Memory B cell (primary cell): ENCODE results near the gene ZNF628.

ENCODE experiments used
- ATAC-seq: fragments of 150-1000 bp; cut with Tn5 transposase; 2 replicates; pipeline ENCODE4 v1.10.0; 2021; ENCODE audit warnings: low read depth, mild to moderate bottlenecking, moderate library complexity
- DNase-seq, 2 donors: peaks; one replicate each; pipeline ENCODE4 v3.0.0; 2022; ENCODE audit warnings: low spot score in 2 of 2
- H3K27ac Mint-ChIP-seq: one replicate; pipeline ENCODE4 v1.8.0; 2022; ENCODE audit warnings: mild to moderate bottlenecking, moderate library complexity, mixed read lengths
- H3K27me3 Mint-ChIP-seq: one replicate; pipeline ENCODE4 v1.8.0; 2022; ENCODE audit warnings: mixed read lengths
- H3K36me3 Mint-ChIP-seq: one replicate; pipeline ENCODE4 v1.8.0; 2022; ENCODE audit warnings: mild to moderate bottlenecking, mixed read lengths
- H3K4me1 Mint-ChIP-seq: one replicate; pipeline ENCODE4 v1.8.0; 2022; ENCODE audit warnings: mixed read lengths
- H3K4me3 Mint-ChIP-seq: one replicate; pipeline ENCODE4 v1.8.0; 2022; ENCODE audit warnings: mild to moderate bottlenecking, moderate library complexity, mixed read lengths
- H3K9me3 Mint-ChIP-seq: one replicate; pipeline ENCODE4 v1.8.0; 2022; ENCODE audit warnings: mixed read lengths

ZNF628 gene

GRCh38 chr19:55500368-55500952, 24.0 kb downstream of the ZNF628 start:
- no peaks in the 10 kb centered on the region for H3K9me3 Mint-ChIP-seq
- H3K27me3 Mint-ChIP-seq: no peaks in the 10 kb centered on the region
- no peak overlapping the region for H3K4me3 Mint-ChIP-seq
- H3K27ac Mint-ChIP-seq: no peak overlapping the region
- H3K4me1 Mint-ChIP-seq: peaks cover 15% of the 10 kb centered on the region
- H3K36me3 Mint-ChIP-seq: no peaks in the 10 kb centered on the region
- DNase-seq (no peak), ATAC-seq (no peak)

GRCh38 chr19:55502197-55502952, 26.0 kb downstream of the ZNF628 start:
- no peaks in the 10 kb centered on the region for H3K27me3 Mint-ChIP-seq
- no peak for DNase-seq
- H3K27ac Mint-ChIP-seq: no peak overlapping the region

GRCh38 chr19:55503157-55503501, 26.7 kb downstream of the ZNF628 start:
- Mint-ChIP-seq H3K36me3 (no peaks in the 10 kb centered on the region), H3K4me3 (peak overlapping the region; percentile 88), H3K9me3 (no peaks in the 10 kb centered on the region), H3K4me1 (peaks cover 15% of the 10 kb centered on the region), H3K27me3 (peaks cover 4% of the 10 kb centered on the region), H3K27ac (peak overlapping the region; percentile 95)
- DNase-seq: no peak
- ATAC-seq: no peak

More at GRCh38 chr19:55502197-55502952, 26.0 kb downstream of the ZNF628 start:
- Mint-ChIP-seq H3K36me3 (no peaks in the 10 kb centered on the region), H3K4me3 (no peak overlapping the region), H3K9me3 (no peaks in the 10 kb centered on the region), H3K4me1 (peaks cover 15% of the 10 kb centered on the region)
- ATAC-seq: no peak

- peak overlapping the region; percentile 95 for H3K27ac Mint-ChIP-seq
- ATAC-seq: peak; percentile 95
- peaks cover 15% of the 10 kb centered on the region for H3K4me1 Mint-ChIP-seq
- H3K9me3 Mint-ChIP-seq: no peaks in the 10 kb centered on the region
- DNase-seq: peak; percentile 96 to 99
- H3K27me3 Mint-ChIP-seq: peaks cover 4% of the 10 kb centered on the region
- peak overlapping the region; percentile 88 for H3K4me3 Mint-ChIP-seq
- H3K36me3 Mint-ChIP-seq: no peaks in the 10 kb centered on the region
Observed at GRCh38 chr19:55503502-55504251, 27.3 kb downstream of the ZNF628 start.

DNA sequence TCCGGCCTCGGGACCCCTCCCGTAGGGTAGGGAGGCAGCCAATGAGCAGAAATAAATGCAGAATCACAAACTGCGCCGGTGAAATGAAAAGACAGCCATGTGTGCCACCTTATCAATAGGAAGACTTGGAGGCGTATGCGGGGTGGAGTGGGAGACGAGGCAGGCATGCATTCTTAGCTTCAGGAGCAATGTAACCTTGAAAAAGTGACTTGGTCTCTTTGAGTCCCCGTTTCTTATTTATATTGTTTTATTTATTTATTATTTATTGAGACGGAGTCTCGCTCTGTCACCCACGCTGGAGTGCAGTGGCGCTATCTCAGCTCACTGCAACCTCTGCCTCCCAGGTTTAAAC, 27.8 kb downstream of the ZNF628 start:
- Mint-ChIP-seq H3K27me3 (peaks cover 6% of the 10 kb centered on the region), H3K36me3 (no peaks in the 10 kb centered on the region), H3K9me3 (no peaks in the 10 kb centered on the region), H3K27ac (peak overlapping the region; percentile 95), H3K4me1 (peaks cover 15% of the 10 kb centered on the region), H3K4me3 (peak overlapping the region; percentile 88)
- no peak for ATAC-seq
- DNase-seq: no peak

- peaks cover 15% of the 10 kb centered on the region for H3K4me1 Mint-ChIP-seq
- no peaks in the 10 kb centered on the region for H3K36me3 Mint-ChIP-seq
- no peaks in the 10 kb centered on the region for H3K9me3 Mint-ChIP-seq
- ATAC-seq (no peak), DNase-seq (no peak)
- no peak overlapping the region for H3K27ac Mint-ChIP-seq
- peaks cover 6% of the 10 kb centered on the region for H3K27me3 Mint-ChIP-seq
- H3K4me3 Mint-ChIP-seq: no peak overlapping the region
Observed at GRCh38 chr19:55504981-55505380, 28.6 kb downstream of the ZNF628 start.

GRCh38 chr19:55508120-55508519, 31.7 kb downstream of the ZNF628 start:
- Mint-ChIP-seq H3K9me3 (no peaks in the 10 kb centered on the region), H3K27me3 (peaks cover 15% of the 10 kb centered on the region), H3K36me3 (no peaks in the 10 kb centered on the region), H3K27ac (no peak overlapping the region), H3K4me1 (peaks cover 7% of the 10 kb centered on the region), H3K4me3 (no peak overlapping the region)
- no peak for ATAC-seq
- DNase-seq: no peak

DNA sequence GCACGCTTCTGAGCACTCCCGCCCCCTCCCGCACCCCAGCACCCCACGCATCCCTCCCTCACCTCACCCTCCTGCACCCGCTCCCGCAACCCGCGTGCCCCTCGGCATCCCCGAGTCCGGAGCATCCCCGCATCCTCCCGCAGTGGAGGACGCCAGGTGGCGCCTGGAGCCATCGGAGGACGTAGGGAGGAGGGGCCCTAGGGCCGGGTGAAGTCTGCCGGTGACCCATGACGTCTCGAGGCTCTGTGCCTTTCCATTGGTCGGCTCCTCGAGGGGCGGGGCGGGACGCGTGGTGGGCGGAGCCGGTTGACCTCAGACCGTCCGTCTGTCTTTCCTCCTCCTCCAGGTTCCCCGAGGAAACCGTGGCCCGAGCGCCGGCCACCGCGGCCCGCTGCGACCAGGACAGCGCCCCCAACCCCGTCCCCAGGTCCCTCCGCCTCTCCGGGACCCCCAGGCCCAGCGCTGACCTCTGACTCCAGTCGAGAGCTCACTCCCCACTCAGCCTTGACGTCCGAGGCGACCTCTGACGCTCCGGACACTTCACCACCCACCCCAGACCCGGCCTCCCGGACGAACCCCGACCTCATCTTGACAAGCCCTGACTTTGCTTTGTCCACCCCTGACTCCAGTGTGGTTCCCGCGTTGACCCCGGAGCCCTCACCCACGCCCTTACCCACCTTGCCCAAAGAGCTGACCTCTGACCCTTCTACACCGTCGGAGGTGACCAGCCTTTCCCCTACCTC, 40.6 kb downstream of the ZNF628 start:
- Mint-ChIP-seq H3K36me3 (no peaks in the 10 kb centered on the region), H3K27ac (peak overlapping the region; percentile 93), H3K27me3 (peaks cover 7% of the 10 kb centered on the region), H3K9me3 (no peaks in the 10 kb centered on the region), H3K4me3 (peak overlapping the region; percentile 90), H3K4me1 (peaks cover 6% of the 10 kb centered on the region)
- ATAC-seq (peak; percentile 99), DNase-seq (peak; percentile 91 to 97)

DNA sequence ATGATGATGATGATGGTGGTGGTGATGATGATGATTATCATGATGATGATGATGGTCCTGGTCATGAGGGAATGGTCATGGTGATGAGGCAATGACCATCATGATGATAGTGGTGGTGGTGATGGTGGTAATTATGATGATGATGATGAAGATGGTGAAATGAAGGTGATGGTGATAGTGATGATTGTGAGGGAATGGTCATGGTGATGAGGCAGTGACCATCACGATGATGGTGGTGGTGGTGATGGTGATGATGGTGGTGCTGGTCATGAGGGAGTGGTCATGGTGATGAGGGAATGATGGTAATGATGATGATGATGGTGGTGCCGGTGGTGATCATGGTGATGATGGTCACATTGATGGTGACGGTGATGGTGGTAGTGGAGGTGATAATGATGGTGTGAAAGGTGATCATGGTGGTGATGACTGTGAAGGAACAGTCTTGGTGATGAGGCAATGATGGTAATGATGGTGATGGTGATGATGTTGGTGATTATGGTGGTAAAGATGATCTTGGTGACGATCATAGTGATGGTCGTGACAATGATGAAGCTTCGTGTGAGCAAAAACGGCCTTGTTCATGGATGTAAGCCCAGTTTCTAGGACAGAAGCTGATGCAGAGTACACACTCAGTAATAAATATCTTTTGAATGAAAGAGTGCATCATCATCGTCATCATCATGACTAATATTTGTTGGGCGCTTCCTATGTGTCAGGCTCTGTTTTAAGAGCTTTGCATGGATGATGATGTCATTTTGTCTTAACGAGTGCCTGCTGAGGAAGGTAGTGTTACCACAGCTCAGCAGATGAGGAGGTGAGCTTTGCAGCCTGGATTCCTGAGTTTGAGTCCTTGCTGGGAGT, 43.3 kb downstream of the ZNF628 start:
- ATAC-seq: no peak
- H3K4me1 Mint-ChIP-seq: peaks cover 6% of the 10 kb centered on the region
- no peak overlapping the region for H3K4me3 Mint-ChIP-seq
- no peak for DNase-seq
- no peaks in the 10 kb centered on the region for H3K9me3 Mint-ChIP-seq
- H3K27me3 Mint-ChIP-seq: peaks cover 3% of the 10 kb centered on the region
- H3K27ac Mint-ChIP-seq: no peak overlapping the region
- H3K36me3 Mint-ChIP-seq: no peaks in the 10 kb centered on the region

DNA sequence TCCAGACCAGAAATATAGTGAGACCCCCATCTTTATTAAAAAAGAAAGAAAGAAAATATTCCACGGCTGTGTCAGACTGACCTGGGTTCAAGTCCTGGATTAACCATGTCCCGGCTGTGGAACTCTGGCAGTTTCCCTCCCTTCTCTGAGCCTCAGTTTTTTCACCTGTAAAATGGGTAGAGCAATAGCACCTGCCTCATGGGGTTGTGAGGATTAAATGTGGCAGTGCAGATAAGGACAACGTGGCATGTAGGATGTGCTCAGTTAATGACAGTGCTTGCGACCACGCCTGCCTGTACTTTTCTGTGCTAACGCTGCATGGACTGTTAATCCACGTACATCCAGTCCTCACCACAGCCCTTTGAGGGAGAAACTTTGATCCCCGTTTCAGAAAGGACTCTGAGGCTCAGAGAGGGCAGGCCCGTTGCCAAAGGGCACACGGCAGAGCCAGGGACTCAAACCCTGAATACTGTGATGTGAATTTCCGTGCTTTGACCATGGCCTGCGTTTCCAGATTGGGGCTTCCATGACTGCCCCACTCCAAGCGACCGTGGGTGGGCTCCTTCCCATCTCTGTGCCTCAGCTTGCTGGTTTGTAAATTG, 44.4 kb downstream of the ZNF628 start:
- Mint-ChIP-seq H3K9me3 (no peaks in the 10 kb centered on the region), H3K4me1 (peaks cover 6% of the 10 kb centered on the region), H3K36me3 (no peaks in the 10 kb centered on the region), H3K27me3 (peaks cover 5% of the 10 kb centered on the region), H3K4me3 (no peak overlapping the region), H3K27ac (no peak overlapping the region)
- no peak for ATAC-seq
- DNase-seq: no peak

DNA sequence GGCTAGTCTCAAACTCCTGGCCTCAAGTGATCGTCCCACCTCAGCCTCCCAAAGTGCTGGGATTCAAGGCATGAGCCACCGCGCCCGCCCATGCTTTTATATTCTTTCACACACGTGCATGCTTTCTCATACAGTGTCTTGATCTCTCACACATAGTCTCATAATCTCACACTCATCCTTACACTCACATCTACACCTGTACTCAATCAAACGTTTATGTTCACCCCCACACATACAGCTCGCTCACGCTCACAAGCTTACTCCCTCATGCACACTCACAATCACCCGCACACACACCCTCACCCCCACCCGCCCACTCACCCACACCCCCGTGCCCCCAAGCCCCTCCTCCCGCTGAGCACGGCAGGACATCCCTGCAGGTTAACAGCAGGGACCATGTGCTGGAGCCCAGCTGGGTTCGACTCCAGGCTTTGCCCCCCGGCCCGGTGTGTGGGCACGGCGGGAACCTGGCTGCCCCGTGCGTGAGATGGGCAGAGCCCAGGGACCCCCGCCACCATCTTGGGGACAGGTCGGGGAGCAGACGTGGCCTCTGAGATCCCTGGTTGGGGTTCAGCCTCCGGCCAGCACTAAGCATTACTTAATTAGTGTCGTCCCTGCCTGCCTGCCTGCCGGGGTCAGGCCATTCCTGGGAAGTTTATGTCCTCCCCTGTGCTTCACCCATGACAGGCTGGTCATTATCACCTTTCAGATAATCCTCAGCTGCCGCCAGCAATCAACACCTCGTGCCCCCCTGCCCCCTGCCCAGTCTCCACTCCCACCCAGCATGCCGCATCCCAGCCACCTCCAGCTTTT, 49.1 kb downstream of the ZNF628 start:
- DNase-seq: no peak
- Mint-ChIP-seq H3K4me1 (no peaks in the 10 kb centered on the region), H3K27me3 (peaks cover 2% of the 10 kb centered on the region), H3K9me3 (no peaks in the 10 kb centered on the region), H3K36me3 (no peaks in the 10 kb centered on the region), H3K4me3 (no peak overlapping the region), H3K27ac (no peak overlapping the region)
- no peak for ATAC-seq
